Cerebellar cortex (tissue), 1 donor: ENCODE data around the gene PGC.

Experiments used
- DNase-seq: peaks from one replicate; pipeline ENCODE4 v3.0.0-alpha.2; 2015; ENCODE audit warnings: low spot score

The PGC gene

DNA sequence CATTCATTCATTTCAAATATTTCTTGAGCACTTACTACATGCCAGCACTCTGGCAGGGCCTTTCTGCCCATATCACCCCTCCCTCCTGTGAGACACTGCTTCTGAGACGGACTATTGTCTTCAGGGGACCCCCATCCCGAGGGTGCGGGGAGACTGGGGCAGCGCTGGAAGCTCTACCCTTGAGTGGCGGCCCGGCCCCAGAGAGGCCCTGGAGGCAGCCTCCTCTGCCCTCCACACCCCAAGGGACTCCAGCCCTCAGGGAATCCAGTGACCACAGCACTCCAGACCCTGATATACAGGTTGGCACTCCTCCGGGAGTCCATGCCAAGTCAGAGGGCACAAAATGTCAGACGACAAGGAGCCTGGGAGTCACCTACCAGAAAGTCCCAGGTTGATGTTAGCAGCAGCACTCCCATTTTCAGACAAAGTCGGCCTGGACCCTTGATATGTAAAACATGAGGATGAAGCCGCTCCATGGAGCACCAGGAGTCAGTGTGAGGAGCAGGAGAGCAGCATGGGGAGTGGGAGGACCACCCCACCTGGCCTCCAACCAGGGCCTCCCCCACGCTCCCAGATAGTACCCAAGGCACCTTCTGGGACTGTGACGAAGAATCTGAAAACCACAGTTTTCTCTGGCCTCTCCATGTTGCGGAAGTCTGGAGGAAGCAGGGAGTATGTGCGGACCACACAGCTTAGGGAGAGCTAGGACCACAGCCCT is 32.5 kb downstream of the PGC start:
- DNase-seq: no peak

- no peak for DNase-seq
These were observed 33.4 kb downstream of the PGC start for GRCh38 chr6:41713650-41714291.

- peak; percentile 82 for DNase-seq
These were observed 34.0 kb downstream of the PGC start for GRCh38 chr6:41713159-41713649.

- peak; percentile 78 for DNase-seq
These were observed 34.5 kb downstream of the PGC start for GRCh38 chr6:41712651-41713103.

GRCh38 chr6:41711323-41712038 is 35.7 kb downstream of the PGC start:
- no peak for DNase-seq

DNA sequence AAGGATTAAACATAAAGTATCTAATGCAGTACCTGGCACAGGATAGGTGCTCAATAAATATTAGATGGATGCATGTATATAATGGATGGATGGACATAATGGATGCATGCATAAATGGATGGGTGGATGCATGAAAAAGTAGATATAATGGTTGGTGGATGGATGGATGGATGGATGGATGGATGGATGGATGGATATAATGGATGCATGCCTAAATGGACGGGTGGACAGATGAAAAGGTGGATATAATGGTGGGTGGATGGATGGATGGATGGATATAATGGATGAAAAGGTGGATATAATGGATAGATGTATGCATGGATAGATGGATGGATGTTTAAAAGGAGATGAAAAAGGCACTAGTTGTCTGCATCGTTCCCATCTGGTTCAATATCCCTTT is 37.8 kb downstream of the PGC start:
- no peak for DNase-seq

GRCh38 chr6:41708856-41709255 is 38.3 kb downstream of the PGC start:
- DNase-seq: no peak

DNA sequence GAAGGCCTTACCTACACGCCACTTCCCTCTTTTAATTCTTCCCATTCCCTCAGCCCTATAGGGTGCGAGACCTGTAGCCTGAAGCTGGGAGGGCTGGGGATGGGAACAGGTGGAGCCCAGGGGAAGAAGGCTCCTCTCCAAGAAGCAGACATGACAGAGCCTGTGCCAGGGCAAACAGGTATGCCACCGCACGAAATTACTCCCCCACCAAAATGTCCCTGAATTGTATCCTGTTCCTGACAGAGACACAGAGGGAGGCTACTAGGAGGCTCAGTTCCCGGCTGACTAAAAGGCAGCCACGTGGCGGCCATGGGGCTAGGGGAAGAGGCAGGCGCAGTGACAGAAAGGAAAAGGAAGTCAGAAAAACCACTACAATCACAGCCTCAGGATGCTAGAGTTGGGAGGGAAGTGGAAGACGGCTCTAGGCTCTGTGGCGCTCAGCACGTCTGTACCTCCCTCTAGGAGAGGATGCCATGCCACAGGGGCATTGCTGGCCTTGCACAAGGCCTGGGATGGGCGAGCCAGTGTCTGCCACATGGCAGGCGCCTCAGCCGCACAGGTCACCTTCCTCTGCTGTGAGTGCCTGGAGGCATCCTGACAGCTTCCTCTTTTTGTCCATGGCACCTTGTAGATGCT is 39.5 kb downstream of the PGC start:
- peak; percentile 70 for DNase-seq

GRCh38 chr6:41706876-41707564 is 40.2 kb downstream of the PGC start:
- peak; percentile 15 for DNase-seq

- peak; percentile 45 for DNase-seq
These were observed 41.0 kb downstream of the PGC start for GRCh38 chr6:41705996-41706835.

DNA sequence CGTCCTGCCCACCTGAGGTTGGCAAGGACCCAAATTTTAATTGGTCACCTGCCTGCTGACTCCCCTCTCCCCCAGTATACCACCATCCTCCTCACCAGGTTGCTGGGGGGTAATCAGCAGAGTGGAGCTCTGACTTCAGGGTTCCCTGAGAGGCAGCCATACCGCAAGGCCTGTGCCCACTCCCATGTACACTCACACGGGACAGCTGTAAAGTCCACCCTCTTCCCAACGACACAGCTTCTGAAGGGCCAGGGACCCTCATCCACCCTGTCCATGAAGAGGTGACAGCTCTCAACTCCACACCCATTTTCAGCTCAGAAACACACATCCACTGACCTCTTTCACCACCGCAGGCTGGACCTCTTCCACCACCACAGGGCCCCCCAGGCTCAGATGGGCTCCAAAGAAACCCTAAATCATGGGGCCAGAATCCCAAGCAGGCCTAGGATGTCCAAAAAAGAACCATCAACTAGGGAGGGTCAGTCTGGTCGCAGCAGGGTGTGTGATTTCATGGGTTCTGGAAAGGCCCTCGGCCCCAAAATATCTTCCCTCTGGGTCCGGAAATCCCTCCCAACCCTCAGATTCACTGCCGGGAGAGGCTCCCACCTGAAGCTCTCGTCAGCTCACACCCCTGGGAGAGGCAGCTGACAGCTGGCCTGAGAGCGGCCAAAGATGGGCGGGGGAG is 41.7 kb downstream of the PGC start:
- no peak for DNase-seq

- DNase-seq: no peak
These were observed 42.4 kb downstream of the PGC start for GRCh38 chr6:41704656-41705310.

GRCh38 chr6:41704028-41704427 is 43.2 kb downstream of the PGC start:
- no peak for DNase-seq

- no peak for DNase-seq
These were observed 44.3 kb downstream of the PGC start for GRCh38 chr6:41702771-41703494.

- no peak for DNase-seq
These were observed 45.0 kb downstream of the PGC start for GRCh38 chr6:41702089-41702745.

DNA sequence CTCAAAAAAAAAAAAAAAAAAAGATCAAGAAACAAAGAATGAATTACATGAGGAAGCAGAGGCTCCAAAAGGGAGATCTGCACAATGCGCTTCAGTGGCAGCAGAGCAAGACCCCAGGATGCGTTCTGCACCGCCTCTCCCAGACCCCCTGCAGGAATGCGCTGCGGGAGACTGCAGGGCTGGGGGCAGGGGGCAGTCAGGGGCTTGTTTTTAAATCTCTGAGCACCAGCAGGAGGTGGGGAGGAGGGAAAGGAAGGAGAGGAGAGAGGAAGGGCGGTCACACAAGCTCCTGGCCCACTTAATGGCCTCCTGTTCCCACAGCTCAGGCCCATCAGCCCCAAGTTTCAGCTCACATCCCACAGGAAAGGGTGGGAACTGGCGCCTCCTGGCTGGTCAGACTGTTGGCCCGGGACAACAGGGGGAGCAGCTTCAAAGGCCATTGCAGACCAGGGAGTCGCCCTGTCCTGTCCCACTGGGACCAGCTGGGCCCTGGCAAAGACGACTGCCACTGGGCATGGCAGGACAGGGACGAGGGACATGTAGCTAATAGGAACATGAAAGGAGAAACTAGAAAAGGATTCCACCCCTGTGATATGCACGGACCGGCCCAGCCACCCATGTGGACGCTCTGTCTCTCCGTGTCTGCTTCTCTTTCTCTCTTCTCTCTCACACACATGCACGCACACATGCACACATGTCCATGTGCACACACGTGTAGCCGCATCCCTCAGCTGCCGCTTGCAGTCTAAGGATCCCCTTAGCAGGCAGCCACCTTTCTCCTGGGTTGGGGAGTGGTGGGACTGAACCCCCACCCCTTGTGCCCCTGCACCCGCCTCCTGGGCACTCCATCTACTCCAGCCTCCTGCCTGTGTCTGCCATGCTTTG is 46.5 kb downstream of the PGC start:
- DNase-seq: no peak

DNA sequence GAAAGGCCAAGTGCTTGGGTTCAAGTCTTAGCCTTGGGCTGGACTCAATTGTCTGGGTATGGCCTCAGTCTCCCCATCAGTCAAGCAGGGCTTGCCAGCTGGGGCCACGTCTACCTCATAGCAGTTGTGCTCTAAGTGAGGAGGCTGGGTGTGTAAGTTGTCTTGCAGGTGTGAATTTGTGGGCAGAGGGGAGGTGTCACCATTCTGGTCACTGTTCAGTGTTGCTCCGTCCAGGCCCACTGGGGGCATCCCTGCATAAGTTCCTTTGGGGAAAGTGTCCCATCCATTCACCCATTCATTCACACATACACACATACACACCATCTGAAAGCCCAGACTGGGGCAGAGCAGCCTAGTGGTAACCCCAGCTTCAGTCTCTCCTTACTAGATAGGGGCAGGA is 48.1 kb downstream of the PGC start:
- no peak for DNase-seq
